Measurements from ENCODE around the gene JUP.

JUP gene

DNA sequence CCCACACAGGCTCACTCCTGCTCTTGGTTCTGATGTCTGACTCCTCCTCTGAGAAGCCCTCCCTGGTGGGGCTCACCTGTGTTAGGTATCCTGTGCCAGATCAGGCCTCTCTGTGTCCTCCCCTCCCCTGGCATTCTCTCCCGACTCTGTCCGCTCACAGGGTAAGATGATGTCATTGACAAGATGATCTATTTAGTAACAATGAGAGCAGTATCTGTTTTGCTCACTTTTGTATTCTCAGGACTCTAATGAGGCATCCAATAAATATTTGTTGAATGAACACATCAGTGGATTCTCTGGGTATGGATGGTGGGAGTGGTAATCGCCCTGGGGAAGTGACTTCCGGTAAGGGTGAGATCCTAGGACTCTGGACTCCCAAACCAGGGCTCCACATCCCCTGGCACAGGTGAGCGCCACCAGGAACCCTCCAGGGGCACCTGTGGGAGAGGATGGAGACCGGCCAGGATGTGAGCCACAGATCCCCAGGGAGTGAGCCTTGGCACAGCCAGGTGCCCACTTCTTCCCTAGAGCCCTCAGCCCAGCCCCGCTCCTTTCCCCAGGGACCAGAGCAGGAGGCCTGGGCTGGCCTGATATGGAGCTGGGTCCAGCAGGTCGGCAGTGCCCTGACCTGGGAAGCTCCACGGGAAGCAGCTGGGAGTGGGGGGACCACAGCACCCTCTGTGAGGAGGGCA, 46.7 kb downstream of the JUP start:
- Histone ChIP-seq H3K4me3 (ENCODE audit: low read length) (no peak overlapping the region), H3K9me3 (ENCODE audit: control insufficient read depth, low read length) (no peaks in the 10 kb centered on the region), H3K9ac (ENCODE audit: low read length) (no peak overlapping the region), H3K27me3 (replicated peaks; ENCODE audit: control insufficient read depth, insufficient read depth, low read length) (peaks cover 24% of the 10 kb centered on the region), H3K36me3 (ENCODE audit: control insufficient read depth, insufficient read depth, low read length, severe bottlenecking) (no peaks in the 10 kb centered on the region), H3K4me1 (ENCODE audit: control insufficient read depth, insufficient read depth, low read length) (no peaks in the 10 kb centered on the region)
- DNase-seq (ENCODE audit: low read depth): peak; percentile 8

DNA sequence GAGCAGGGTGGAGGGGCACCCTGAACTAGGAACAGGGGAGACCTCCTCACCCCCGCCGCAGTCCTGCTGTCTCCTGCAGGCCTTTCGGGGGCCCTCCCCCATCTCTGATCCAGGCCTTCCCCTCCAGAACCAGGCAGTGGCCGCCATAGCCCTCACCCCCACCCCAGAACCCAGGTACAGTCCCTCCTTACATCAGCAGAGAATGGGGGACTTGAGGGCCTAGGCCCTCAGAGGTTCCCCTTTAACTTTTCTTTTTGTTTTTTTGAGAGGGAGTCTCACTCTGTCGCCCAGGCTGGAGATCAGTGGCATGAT, 47.8 kb downstream of the JUP start:
- no peak for DNase-seq (ENCODE audit: low read depth)
- Histone ChIP-seq H3K27me3 (replicated peaks; ENCODE audit: control insufficient read depth, insufficient read depth, low read length) (peaks cover 34% of the 10 kb centered on the region), H3K4me3 (ENCODE audit: low read length) (no peak overlapping the region), H3K9me3 (ENCODE audit: control insufficient read depth, low read length) (no peaks in the 10 kb centered on the region), H3K4me1 (ENCODE audit: control insufficient read depth, insufficient read depth, low read length) (peaks cover 4% of the 10 kb centered on the region), H3K36me3 (ENCODE audit: control insufficient read depth, insufficient read depth, low read length, severe bottlenecking) (no peaks in the 10 kb centered on the region), H3K9ac (ENCODE audit: low read length) (no peak overlapping the region)

- Histone ChIP-seq H3K4me1 (ENCODE audit: control insufficient read depth, insufficient read depth, low read length) (peaks cover 4% of the 10 kb centered on the region), H3K4me3 (ENCODE audit: low read length) (no peak overlapping the region), H3K27me3 (replicated peaks; ENCODE audit: control insufficient read depth, insufficient read depth, low read length) (peaks cover 32% of the 10 kb centered on the region), H3K9ac (ENCODE audit: low read length) (peak overlapping the region; percentile 13), H3K9me3 (ENCODE audit: control insufficient read depth, low read length) (no peaks in the 10 kb centered on the region), H3K36me3 (ENCODE audit: control insufficient read depth, insufficient read depth, low read length, severe bottlenecking) (no peaks in the 10 kb centered on the region)
- peak; percentile 87 for DNase-seq (ENCODE audit: low read depth)
Observed at GRCh38 chr17:41738077-41738800, 48.3 kb downstream of the JUP start.

DNA sequence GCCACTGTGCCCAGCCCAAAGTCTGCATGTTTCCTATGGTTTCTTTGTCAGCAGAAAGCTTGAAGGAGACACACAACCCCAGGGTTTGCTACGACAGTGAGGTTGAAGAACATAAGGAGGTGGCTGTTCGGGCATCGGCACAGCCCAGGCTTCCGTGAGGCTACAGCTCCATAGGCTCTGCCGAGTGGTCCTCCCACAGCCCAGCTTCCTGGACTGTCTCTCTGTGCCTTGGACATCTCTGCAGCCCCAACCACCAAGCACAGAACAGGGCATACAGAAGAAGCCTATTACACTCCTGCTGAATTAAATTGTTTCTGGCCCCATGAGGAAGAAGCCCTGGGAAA, 48.9 kb downstream of the JUP start:
- no peak overlapping the region for H3K9ac ChIP-seq (ENCODE audit: low read length)
- peaks cover 4% of the 10 kb centered on the region for H3K4me1 ChIP-seq (ENCODE audit: control insufficient read depth, insufficient read depth, low read length)
- no peak overlapping the region for H3K4me3 ChIP-seq (ENCODE audit: low read length)
- peaks cover 35% of the 10 kb centered on the region for H3K27me3 ChIP-seq (replicated peaks; ENCODE audit: control insufficient read depth, insufficient read depth, low read length)
- H3K9me3 ChIP-seq (ENCODE audit: control insufficient read depth, low read length): no peaks in the 10 kb centered on the region
- no peaks in the 10 kb centered on the region for H3K36me3 ChIP-seq (ENCODE audit: control insufficient read depth, insufficient read depth, low read length, severe bottlenecking)
- no peak for DNase-seq (ENCODE audit: low read depth)

GRCh38 chr17:41736983-41737679, 49.4 kb downstream of the JUP start:
- Histone ChIP-seq H3K9me3 (ENCODE audit: control insufficient read depth, low read length) (no peaks in the 10 kb centered on the region), H3K4me3 (ENCODE audit: low read length) (no peak overlapping the region), H3K36me3 (ENCODE audit: control insufficient read depth, insufficient read depth, low read length, severe bottlenecking) (no peaks in the 10 kb centered on the region), H3K9ac (ENCODE audit: low read length) (no peak overlapping the region), H3K4me1 (ENCODE audit: control insufficient read depth, insufficient read depth, low read length) (peaks cover 4% of the 10 kb centered on the region), H3K27me3 (replicated peaks; ENCODE audit: control insufficient read depth, insufficient read depth, low read length) (peaks cover 40% of the 10 kb centered on the region)
- DNase-seq (ENCODE audit: low read depth): no peak

- no peak for DNase-seq (ENCODE audit: low read depth)
- H3K4me1 ChIP-seq (ENCODE audit: control insufficient read depth, insufficient read depth, low read length): peaks cover 4% of the 10 kb centered on the region
- H3K9me3 ChIP-seq (ENCODE audit: control insufficient read depth, low read length): no peaks in the 10 kb centered on the region
- H3K4me3 ChIP-seq (ENCODE audit: low read length): no peak overlapping the region
- H3K9ac ChIP-seq (ENCODE audit: low read length): no peak overlapping the region
- H3K36me3 ChIP-seq (ENCODE audit: control insufficient read depth, insufficient read depth, low read length, severe bottlenecking): no peaks in the 10 kb centered on the region
- peaks cover 53% of the 10 kb centered on the region for H3K27me3 ChIP-seq (replicated peaks; ENCODE audit: control insufficient read depth, insufficient read depth, low read length)
Observed at GRCh38 chr17:41735744-41736143, 50.8 kb downstream of the JUP start.

GRCh38 chr17:41734949-41735313, 51.6 kb downstream of the JUP start:
- no peak for DNase-seq (ENCODE audit: low read depth)
- no peak overlapping the region for H3K9ac ChIP-seq (ENCODE audit: low read length)
- H3K4me3 ChIP-seq (ENCODE audit: low read length): peak overlapping the region; percentile 44
- H3K27me3 ChIP-seq (replicated peaks; ENCODE audit: control insufficient read depth, insufficient read depth, low read length): peaks cover 61% of the 10 kb centered on the region
- H3K36me3 ChIP-seq (ENCODE audit: control insufficient read depth, insufficient read depth, low read length, severe bottlenecking): no peaks in the 10 kb centered on the region
- H3K4me1 ChIP-seq (ENCODE audit: control insufficient read depth, insufficient read depth, low read length): peaks cover 9% of the 10 kb centered on the region
- no peaks in the 10 kb centered on the region for H3K9me3 ChIP-seq (ENCODE audit: control insufficient read depth, low read length)

DNA sequence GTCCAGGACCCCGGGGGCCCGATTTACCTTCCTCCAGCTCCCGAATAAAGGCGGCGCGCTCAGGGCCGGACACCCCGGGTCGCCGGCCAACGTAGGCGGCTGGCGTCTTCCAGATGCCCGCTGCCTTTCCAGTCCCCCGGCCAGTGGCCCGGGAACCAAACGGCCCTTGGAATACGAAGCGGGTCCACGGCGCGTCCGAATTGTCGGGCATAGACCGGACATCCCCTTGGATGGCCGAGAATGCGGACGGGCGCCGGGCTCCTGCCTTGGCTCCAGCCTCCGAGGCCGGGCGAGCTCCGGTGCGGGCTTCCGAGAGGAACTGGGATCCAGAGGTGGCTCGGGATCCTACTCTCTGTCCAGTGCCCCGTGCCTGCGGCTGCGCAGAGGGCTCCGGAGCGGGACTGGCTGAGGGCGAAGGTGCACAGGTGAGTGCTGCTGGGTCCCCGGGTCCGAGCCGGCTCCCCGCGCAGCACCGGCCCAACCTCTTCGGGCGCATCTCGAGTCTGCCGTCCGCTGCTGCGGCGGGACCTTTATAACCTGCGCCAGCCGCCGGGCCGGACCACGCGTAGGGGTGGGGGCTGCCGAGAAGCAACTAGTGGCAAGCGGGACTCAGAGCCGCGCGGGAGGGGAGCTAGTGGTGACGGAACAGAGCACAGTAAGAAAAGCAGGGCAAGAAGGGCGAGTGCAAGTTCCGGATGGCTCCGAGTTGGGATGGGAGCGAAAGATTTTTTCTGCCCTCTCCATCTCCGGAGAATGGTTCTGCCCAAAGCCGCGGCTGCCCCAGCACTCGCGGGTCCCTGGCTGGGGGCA, 52.2 kb downstream of the JUP start, which contains the start of gene HAP1:
Gene HAP1 (minus strand): TSS at position 505 of the 810 bp plus-strand sequence. CDS start 9 bp downstream, at position 496.
- Histone ChIP-seq H3K9me3 (ENCODE audit: control insufficient read depth, low read length) (no peaks in the 10 kb centered on the region), H3K27me3 (replicated peaks; ENCODE audit: control insufficient read depth, insufficient read depth, low read length) (peaks cover 61% of the 10 kb centered on the region), H3K4me1 (ENCODE audit: control insufficient read depth, insufficient read depth, low read length) (peaks cover 9% of the 10 kb centered on the region), H3K9ac (ENCODE audit: low read length) (no peak within 1 kb of the TSS), H3K4me3 (ENCODE audit: low read length) (peak within 1 kb of the TSS; percentile 44), H3K36me3 (ENCODE audit: control insufficient read depth, insufficient read depth, low read length, severe bottlenecking) (no peaks in the 10 kb centered on the region)
- DNase-seq (ENCODE audit: low read depth): peak; percentile 45

GRCh38 chr17:41733348-41734138, 53.0 kb downstream of the JUP start:
- no peak overlapping the region for H3K4me3 ChIP-seq (ENCODE audit: low read length)
- peaks cover 61% of the 10 kb centered on the region for H3K27me3 ChIP-seq (replicated peaks; ENCODE audit: control insufficient read depth, insufficient read depth, low read length)

GRCh38 chr17:41731836-41732235, 54.7 kb downstream of the JUP start:
- Histone ChIP-seq H3K9ac (ENCODE audit: low read length) (no peak overlapping the region), H3K36me3 (ENCODE audit: control insufficient read depth, insufficient read depth, low read length, severe bottlenecking) (no peaks in the 10 kb centered on the region), H3K27me3 (replicated peaks; ENCODE audit: control insufficient read depth, insufficient read depth, low read length) (peaks cover 61% of the 10 kb centered on the region), H3K4me3 (ENCODE audit: low read length) (no peak overlapping the region), H3K4me1 (ENCODE audit: control insufficient read depth, insufficient read depth, low read length) (peaks cover 9% of the 10 kb centered on the region), H3K9me3 (ENCODE audit: control insufficient read depth, low read length) (no peaks in the 10 kb centered on the region)
- DNase-seq (ENCODE audit: low read depth): no peak

More at GRCh38 chr17:41733348-41734138, 53.0 kb downstream of the JUP start:
- no peaks in the 10 kb centered on the region for H3K36me3 ChIP-seq (ENCODE audit: control insufficient read depth, insufficient read depth, low read length, severe bottlenecking)
- no peak for DNase-seq (ENCODE audit: low read depth)
- no peaks in the 10 kb centered on the region for H3K9me3 ChIP-seq (ENCODE audit: control insufficient read depth, low read length)
- H3K4me1 ChIP-seq (ENCODE audit: control insufficient read depth, insufficient read depth, low read length): peaks cover 9% of the 10 kb centered on the region
- H3K9ac ChIP-seq (ENCODE audit: low read length): no peak overlapping the region

All from adipocyte (in vitro differentiated cells).